Tibial artery (tissue), 4 donors: Measurements from ENCODE around the gene DIS3L2.
"Not testable (repeated sequence)": the region's sequence is repeated elsewhere in the genome, so short reads cannot be mapped to it uniquely, and the experiment has no call there.

Experiments used
- DNase-seq, 2 donors: peaks; one replicate each; pipeline ENCODE4 v3.0.0-alpha.2; 2019
- H3K27ac ChIP-seq, 2 donors: fragments of 200-600 bp; sonication (generic) in 1 of 2; 1 replicate in 1 of 2; 2 replicates in 1 of 2; pipeline ENCODE4 v1.5.1; 2018 to 2019; ENCODE audit warnings: mild to moderate bottlenecking in 1 of 2
- H3K27me3 ChIP-seq, 2 donors: fragments of 200-600 bp; sonication (generic) in 1 of 2; one replicate each; pipeline versions ENCODE4 v1.5.1 to v1.6.0; 2016 to 2019
- H3K36me3 ChIP-seq, 3 donors: fragments of 200-600 bp; sonication (generic) in 2 of 3; one replicate each; pipeline ENCODE4 v1.5.1; 2016 to 2019; ENCODE audit warnings: mild to moderate bottlenecking in 2 of 3
- H3K4me1 ChIP-seq, 4 donors: fragments of 200-600 bp; sonication (generic) in 2 of 4; 1 replicate in 3 of 4; 2 replicates in 1 of 4; pipeline ENCODE4 v1.5.1; 2016 to 2019
- H3K4me3 ChIP-seq, 2 donors: fragments of 200-600 bp; sonication (generic) in 1 of 2; 1 replicate in 1 of 2; 2 replicates in 1 of 2; pipeline ENCODE4 v1.5.1; 2018 to 2019; ENCODE audit warnings: mild to moderate bottlenecking in 2 of 2
- H3K9me3 ChIP-seq, 3 donors: fragments of 200-600 bp; sonication (generic) in 1 of 3; one replicate each; pipeline ENCODE4 v1.5.1; 2016 to 2019
- intact Hi-C: fragments of 100-400 bp; cut with DNase I; formaldehyde crosslinking; loops from one replicate; pipeline ENCODE4 v1.15.0; 2023; ENCODE audit warnings: low total_unique reads
- TF ChIP-seq, protein P1 (sequence below), 2 experiments: fragments of 200-600 bp in 1 of 2; fragments of 450-650 bp in 1 of 2; IDR thresholded peaks; one replicate each; pipeline ENCODE4 v1.5.1; 2017 to 2019; ENCODE audit warnings: antibody characterized with exemption in 2 of 2, mild to moderate bottlenecking in 1 of 2, moderate library complexity in 1 of 2

The DIS3L2 gene

GRCh38 chr2:232376260-232376659 is 414.7 kb downstream of the DIS3L2 start:
- peak in 1 of 2 donors; percentile 6 for DNase-seq
- peaks cover 0 to 29% of the 10 kb centered on the region in 2 donors for H3K27me3 ChIP-seq
- TF ChIP-seq, protein P1, sequence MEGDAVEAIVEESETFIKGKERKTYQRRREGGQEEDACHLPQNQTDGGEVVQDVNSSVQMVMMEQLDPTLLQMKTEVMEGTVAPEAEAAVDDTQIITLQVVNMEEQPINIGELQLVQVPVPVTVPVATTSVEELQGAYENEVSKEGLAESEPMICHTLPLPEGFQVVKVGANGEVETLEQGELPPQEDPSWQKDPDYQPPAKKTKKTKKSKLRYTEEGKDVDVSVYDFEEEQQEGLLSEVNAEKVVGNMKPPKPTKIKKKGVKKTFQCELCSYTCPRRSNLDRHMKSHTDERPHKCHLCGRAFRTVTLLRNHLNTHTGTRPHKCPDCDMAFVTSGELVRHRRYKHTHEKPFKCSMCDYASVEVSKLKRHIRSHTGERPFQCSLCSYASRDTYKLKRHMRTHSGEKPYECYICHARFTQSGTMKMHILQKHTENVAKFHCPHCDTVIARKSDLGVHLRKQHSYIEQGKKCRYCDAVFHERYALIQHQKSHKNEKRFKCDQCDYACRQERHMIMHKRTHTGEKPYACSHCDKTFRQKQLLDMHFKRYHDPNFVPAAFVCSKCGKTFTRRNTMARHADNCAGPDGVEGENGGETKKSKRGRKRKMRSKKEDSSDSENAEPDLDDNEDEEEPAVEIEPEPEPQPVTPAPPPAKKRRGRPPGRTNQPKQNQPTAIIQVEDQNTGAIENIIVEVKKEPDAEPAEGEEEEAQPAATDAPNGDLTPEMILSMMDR (IDR thresholded peaks at IDR 0.05): no peak
- H3K36me3 ChIP-seq: no peaks in the 10 kb centered on the region
- intact Hi-C loops: no loop called here
- H3K27ac ChIP-seq: no peak overlapping the region
- H3K9me3 ChIP-seq: no peaks in the 10 kb centered on the region
- no peak overlapping the region for H3K4me3 ChIP-seq
- no peaks in the 10 kb centered on the region for H3K4me1 ChIP-seq

GRCh38 chr2:232376713-232377112 is 415.2 kb downstream of the DIS3L2 start:
- Histone ChIP-seq H3K9me3 (no peaks in the 10 kb centered on the region), H3K27ac (no peak overlapping the region), H3K27me3 (peaks cover 0 to 34% of the 10 kb centered on the region in 2 donors), H3K4me3 (no peak overlapping the region), H3K4me1 (no peaks in the 10 kb centered on the region), H3K36me3 (no peaks in the 10 kb centered on the region)
- intact Hi-C loops: no loop called here
- TF ChIP-seq, protein P1 (IDR thresholded peaks at IDR 0.05): no peak
- peak in 1 of 2 donors; percentile 48 for DNase-seq

DNA sequence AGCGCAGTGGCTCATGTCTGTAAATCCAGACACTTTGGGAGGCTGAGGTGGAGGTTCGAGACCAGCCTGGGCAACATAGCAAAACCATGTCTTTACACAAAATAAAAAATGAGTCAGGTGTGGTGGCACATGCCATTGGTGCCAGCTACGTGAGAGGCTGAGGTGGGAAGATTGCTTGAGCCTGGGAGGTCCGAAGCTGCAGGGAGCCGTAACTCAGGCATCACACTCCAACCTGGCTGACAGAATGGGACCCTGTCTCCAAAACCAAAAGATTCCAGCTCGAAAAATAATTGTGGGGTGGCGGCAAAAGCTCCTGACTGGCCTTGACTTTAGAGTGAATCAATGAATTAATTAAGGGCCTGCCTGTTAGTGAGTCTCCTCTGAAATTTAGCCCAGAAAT is 415.8 kb downstream of the DIS3L2 start:
- H3K4me3 ChIP-seq: no peak overlapping the region
- H3K27me3 ChIP-seq: peaks cover 0 to 40% of the 10 kb centered on the region in 2 donors
- intact Hi-C loops: no loop called here
- no peaks in the 10 kb centered on the region for H3K9me3 ChIP-seq
- no peaks in the 10 kb centered on the region for H3K36me3 ChIP-seq
- H3K4me1 ChIP-seq: no peaks in the 10 kb centered on the region
- TF ChIP-seq, protein P1 (IDR thresholded peaks at IDR 0.05): no peak
- peak in 1 of 2 donors; percentile 29 for DNase-seq
- H3K27ac ChIP-seq: no peak overlapping the region

DNA sequence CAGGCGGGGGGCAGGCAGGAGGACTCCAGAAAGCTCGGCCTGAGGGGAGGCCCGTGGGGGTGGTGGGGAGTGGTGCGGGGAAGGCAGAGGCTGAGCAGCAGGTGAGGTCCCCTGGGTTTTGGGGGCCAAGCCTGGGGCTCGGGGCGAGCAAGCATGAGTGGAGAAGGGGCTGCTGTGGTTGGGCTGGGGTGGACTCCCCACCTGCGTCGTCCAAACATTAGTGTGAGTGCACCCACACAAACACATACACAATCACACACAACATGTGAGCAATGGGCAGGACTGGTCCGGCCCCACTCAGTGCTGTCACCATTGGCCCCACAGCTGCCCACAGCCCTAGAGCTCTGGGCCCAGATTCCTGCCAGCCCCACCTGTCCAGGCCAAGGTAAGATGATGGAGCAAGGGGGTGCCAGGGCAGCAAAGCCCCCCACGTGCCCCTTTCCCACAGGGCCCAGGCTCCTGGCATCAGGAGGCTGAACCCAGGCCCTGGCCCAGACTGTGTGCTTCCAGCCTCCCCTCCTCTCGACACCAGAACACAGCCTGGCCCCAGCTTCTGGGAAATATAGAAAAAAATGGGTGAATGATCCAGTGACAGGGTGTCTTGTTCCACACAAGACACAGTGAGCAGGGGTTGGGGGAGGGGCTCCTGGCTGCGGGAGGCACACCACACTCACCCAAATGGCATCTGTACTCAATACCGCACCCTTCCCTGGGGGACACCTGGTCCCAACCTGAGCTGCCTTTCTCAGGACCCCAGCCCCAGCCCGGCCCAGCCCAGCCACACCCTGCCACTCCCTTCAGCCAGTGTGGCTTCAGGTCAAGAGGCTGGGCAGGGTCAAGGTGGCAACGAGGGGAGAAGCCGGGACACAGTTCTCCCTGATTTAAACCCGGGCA is 416.6 kb downstream of the DIS3L2 start:
- H3K36me3 ChIP-seq: no peaks in the 10 kb centered on the region
- no peaks in the 10 kb centered on the region for H3K4me1 ChIP-seq
- intact Hi-C loops: no loop called here
- H3K4me3 ChIP-seq: no peak overlapping the region
- no peak overlapping the region for H3K27ac ChIP-seq
- peaks cover 0 to 47% of the 10 kb centered on the region in 2 donors for H3K27me3 ChIP-seq
- peak in 1 of 2 donors; percentile 48 for DNase-seq
- TF ChIP-seq, protein P1 (IDR thresholded peaks at IDR 0.05): no peak
- no peaks in the 10 kb centered on the region for H3K9me3 ChIP-seq

DNA sequence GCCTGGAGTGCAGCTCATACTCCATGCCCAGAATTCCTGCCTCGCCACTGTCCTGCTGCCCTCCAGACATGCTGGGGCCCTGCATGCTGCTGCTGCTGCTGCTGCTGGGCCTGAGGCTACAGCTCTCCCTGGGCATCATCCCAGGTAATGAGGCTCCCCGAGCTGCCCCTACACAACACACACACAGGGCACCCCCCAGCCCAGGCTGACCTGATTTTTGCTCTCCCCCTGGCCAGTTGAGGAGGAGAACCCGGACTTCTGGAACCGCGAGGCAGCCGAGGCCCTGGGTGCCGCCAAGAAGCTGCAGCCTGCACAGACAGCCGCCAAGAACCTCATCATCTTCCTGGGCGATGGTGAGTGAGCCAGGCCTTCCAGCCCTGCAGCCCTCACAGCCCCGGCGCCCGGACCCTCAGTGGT is 417.2 kb downstream of the DIS3L2 start, which contains the start of gene ALPP:
Gene ALPP (plus strand): TSS at position 17 of the 417 bp plus-strand sequence. CDS start 52 bp downstream, at position 69.
- peak in 1 of 2 donors; percentile 54 for DNase-seq

DNA sequence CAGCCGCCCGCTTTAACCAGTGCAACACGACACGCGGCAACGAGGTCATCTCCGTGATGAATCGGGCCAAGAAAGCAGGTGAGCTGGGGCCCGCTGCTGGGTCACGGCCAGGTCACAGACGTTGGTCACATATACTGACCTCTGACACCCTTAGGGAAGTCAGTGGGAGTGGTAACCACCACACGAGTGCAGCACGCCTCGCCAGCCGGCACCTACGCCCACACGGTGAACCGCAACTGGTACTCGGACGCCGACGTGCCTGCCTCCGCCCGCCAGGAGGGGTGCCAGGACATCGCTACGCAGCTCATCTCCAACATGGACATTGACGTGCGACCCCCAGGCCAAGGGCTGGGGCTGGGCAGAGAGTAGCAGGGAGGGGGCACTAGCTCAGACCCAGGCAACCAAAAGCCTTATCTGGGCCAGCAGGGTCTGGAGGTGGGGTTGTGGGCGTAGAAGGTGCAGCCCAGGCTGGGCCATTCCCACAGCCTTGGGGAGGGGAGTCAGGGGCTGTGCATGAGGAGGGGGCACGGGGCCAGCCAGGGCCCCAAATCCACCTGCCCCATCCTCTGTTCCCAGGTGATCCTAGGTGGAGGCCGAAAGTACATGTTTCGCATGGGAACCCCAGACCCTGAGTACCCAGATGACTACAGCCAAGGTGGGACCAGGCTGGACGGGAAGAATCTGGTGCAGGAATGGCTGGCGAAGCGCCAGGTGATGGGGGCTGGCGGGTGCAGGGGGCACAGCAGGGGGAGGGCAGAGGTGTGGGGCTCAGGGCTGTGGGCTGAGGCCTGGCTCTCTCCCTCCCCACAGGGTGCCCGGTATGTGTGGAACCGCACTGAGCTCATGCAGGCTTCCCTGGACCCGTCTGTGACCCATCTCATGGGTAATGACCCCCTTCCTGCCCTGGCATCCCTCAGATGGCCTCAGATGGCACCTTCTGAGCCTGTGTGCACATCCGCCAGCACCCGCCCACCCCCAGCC is 418.4 kb downstream of the DIS3L2 start:
- intact Hi-C loops, H3K9me3 ChIP-seq, H3K4me1 ChIP-seq, H3K27ac ChIP-seq, H3K4me3 ChIP-seq, H3K36me3 ChIP-seq: not testable (repeated sequence)
- peaks cover 0 to 60% of the 10 kb centered on the region in 2 donors for H3K27me3 ChIP-seq
- DNase-seq: peak in 1 of 2 donors; percentile 56

More for the DNA sequence above, 417.2 kb downstream of the DIS3L2 start, which contains the start of gene ALPP:
- H3K36me3 ChIP-seq, H3K27ac ChIP-seq, H3K4me3 ChIP-seq, H3K4me1 ChIP-seq, H3K9me3 ChIP-seq, intact Hi-C loops: not testable (repeated sequence)
- H3K27me3 ChIP-seq: peaks cover 0 to 54% of the 10 kb centered on the region in 2 donors

DNA sequence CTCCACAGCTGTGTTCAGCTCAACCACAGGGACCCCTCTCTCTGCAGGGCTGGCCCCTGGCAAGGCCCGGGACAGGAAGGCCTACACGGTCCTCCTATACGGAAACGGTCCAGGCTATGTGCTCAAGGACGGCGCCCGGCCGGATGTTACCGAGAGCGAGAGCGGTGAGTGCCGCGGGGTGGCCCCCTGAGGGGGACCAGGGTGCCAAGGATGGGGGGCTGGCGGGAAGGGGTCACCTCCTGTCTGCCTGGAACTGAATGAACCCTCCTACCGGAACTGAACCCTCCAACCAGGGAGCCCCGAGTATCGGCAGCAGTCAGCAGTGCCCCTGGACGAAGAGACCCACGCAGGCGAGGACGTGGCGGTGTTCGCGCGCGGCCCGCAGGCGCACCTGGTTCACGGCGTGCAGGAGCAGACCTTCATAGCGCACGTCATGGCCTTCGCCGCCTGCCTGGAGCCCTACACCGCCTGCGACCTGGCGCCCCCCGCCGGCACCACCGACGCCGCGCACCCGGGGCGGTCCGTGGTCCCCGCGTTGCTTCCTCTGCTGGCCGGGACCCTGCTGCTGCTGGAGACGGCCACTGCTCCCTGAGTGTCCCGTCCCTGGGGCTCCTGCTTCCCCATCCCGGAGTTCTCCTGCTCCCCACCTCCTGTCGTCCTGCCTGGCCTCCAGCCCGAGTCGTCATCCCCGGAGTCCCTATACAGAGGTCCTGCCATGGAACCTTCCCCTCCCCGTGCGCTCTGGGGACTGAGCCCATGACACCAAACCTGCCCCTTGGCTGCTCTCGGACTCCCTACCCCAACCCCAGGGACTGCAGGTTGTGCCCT is 419.9 kb downstream of the DIS3L2 start:
- intact Hi-C loops: not testable (repeated sequence)

More for the DNA sequence above, 419.9 kb downstream of the DIS3L2 start:
- H3K36me3 ChIP-seq, H3K4me1 ChIP-seq, H3K4me3 ChIP-seq, H3K27ac ChIP-seq, H3K9me3 ChIP-seq: not testable (repeated sequence)
- H3K27me3 ChIP-seq: peaks cover 0 to 71% of the 10 kb centered on the region in 2 donors
- DNase-seq: peak in 1 of 2 donors; percentile 54
